ENCODE data around the gene CD99L2.
"Not testable (repeated sequence)": the region's sequence is repeated elsewhere in the genome, so short reads cannot be mapped to it uniquely, and the experiment has no call there.

CD99L2 gene

DNA sequence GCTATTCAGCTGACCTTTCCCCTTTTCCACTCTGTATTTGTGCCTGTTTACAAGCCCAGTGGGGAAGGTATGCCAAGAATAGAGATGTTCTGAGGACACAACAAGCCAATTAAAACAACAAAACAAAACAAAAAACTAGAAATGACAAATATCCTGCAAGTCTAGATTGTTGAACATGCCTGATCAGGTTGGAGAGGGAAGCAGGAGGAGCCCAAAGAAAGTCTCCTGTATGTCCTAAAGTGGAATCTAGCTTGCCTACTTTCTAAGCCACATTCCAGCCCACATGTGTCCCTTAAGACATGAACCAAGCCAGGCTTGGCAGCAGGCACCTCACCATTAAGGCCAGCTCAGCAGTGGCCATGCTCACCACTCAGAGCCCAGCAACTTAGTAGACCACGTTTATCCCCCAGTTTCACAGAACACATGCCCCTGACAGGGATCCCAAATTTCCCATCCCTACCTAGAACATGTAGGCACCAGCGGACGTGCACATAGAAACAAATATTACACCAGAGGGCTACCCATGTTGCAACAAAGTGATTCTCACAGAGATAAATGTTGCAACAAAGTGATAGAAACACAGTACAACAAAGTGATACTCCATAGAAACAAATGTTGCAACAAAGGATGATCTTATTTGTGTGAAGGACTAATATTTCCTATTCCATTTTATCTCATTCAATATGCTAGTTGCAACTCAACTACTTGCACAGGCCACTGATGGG lies 48.3 kb downstream of the CD99L2 start:
- no peak for DNase-seq

DNA sequence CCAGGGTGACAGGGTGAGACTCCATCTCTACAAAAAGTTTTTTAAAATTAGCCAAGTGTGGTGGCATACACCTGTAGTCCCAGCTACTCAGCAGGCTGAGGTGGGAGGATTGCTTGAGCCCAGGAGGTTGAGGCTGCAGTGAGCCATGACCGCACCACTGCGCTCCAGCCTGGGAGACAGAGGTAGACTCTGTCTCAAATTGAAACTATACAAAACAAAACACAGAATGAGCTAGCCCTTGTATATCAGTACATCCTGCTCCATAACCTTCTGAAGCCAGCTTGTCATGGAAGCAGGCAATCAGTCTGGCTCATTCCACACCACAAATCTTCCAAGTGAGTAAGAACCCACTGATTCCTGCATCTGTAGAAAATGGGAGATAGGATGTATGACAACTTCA lies 49.0 kb downstream of the CD99L2 start:
- no peak for DNase-seq

DNA sequence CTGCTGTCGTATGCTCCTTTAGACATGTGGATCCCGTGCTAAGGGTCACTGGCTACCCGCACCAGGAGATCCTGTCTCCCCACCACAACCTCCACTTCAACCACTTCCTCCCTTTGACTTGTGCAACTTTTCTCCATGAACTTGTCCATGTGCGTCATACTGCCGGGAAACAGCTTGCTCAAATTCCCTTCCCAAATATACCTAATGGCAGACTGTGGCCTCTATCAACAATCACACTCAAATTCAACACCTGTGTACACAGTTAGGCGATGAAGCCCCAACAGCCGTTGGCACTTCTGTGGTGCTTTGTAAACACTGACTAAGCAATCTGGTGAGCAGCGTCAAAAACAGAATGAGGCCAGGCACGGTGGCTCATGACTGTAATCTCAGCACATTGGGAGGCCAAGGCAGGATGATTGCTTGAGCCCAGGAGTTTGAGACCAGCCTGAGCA lies 49.5 kb downstream of the CD99L2 start:
- DNase-seq = peak in 1 of 2 donors; percentile 12

DNA sequence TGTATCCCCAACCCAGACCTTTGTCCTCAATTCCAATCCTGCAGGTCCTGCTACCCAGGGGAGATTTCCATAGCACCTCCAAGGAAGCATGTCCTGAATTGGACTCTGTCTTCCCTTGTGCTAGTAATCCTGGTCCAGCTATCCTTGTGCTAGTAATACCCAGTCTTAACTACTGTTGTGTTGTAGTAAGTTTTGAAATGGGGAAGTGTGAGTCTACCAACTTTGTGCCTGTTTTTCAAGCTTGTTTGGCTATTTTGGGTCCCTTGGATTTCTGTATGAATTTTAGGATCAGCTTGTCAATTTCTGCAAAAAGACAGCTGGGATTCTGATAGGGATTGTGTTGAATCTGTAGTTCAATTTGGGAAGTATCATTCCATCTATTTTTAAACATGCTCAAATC lies 51.4 kb downstream of the CD99L2 start:
- DNase-seq = no peak

DNA sequence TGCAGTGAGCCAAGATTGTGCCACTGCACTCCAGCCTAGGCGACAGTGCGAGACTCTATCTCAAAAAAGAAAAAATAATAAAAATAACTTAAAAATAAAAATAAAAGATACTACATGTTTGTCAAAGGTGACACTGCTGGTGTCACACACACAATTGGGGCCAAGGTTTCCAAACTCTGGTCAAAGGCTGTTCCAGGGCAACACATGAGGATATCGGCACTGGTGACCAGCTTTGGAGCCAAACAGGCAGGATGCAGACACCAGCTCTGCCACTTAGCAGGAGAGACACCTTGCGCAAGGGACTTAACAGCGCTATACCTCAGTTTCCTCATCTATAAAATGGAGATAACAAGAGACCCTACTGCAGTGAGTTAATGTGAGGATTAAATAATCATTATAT lies 52.3 kb downstream of the CD99L2 start:
- DNase-seq = no peak

DNA sequence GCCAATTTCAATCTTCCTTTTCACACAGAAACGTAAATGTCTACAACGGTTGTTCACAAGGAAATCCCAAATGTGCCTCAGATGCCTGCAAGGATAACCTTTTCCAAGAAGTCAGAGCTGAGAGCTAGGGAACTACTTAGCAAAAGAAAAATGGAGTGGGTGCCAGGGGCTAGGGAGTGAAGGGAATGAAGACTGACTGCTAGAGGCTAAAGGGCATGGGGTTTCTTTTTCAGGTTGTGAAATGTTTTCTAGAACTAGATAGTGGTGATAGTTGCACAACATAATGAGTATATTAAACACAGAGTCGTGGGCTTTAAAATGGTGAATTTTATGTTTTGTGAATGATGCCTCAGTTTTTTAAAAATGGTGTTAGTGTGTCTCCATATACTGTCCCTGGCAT lies 53.4 kb downstream of the CD99L2 start:
- no peak for DNase-seq

DNA sequence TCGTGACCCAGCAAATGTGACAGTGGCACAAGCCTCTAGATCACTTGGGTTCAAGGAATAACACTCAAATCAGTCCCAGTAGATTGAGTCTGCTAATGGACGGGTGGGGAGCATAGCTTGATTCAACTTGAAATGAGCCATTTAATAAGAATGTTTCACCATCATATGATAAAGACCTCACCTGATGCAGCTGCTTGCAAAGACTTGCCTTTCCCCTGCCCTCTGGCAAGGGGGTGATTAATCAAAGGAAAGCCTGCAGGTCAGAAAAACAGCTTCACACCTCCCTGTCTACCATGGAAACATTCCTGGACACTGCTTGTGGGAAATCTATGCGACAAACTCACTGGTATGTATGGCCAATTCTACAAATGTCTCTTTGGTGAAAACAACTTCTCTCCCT lies 54.5 kb downstream of the CD99L2 start:
- DNase-seq = no peak

DNA sequence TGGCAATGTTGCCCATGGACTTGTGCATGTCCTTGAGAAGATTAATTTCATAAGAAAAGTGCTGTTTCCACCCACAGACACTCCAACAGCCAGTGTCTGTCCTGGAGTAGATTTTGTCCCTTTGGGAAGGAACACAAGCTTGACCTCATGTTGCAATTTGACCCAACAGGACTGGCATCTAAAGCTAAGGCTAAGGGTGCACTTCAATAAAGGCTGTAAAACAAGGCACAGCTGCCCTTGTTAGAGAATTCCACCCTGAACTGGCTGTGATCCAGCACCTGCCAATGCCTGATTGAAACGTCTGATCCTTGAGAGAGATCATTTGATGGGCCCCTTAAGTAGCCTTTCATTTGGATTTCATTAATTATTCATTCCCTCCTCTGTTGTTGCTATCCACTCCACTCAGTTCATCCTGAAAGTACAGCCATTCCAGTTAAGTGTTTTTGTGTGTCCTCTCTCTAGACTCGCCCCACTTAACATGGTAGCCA lies 56.2 kb downstream of the CD99L2 start:
- DNase-seq = no peak

DNA sequence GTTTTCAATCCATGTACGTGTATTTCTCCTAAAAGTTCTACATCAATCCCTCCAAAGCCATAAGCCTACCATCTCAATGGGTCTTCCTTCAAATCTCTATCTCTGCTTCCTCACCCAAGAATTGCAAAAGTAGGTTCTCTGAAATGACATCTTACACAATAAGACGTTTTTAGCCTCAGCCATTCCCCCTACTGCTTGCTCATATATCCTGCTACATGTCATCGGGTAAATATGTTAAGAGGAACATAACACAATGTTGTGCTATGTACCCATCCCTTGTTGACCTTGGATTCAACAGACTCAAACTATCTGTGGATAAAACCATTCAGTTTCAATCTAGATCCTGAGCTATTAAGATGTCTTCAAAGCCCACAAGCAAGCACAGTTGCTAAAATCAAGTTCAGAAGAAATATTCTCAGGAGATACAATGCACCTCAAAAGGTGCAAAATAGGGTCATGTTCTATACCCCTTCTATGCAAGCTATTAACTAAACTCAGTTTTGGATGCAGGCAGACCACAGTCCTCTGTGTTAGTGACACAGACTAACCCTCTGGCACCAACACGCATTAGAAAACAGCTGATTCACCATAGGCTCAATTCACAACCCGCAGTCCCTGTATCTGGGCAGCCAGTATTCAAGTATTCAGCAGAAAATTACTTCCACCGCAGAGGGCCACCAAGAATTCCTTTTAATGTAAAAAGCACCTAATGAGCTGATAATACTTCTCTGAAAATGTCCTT lies 56.8 kb downstream of the CD99L2 start:
- no peak for DNase-seq

DNA sequence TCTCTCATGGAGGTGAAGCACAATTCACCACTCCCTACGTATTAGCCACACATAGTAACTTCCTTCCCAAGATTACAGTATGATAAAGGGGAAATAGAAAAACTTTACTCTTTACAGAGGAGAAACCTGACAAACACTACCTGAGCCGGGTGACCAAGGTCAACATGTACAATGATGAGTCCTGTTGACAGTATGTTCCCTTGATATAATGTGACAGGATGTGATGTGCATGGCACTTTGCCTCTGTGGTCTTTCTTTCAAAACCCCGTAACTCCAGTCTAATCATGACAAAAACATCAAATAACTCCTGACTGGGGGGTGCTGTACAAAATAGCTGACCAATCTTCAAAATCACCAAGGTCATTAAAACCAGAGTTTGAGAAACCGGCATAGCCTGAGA lies 60.6 kb downstream of the CD99L2 start:
- no peak for DNase-seq

DNA sequence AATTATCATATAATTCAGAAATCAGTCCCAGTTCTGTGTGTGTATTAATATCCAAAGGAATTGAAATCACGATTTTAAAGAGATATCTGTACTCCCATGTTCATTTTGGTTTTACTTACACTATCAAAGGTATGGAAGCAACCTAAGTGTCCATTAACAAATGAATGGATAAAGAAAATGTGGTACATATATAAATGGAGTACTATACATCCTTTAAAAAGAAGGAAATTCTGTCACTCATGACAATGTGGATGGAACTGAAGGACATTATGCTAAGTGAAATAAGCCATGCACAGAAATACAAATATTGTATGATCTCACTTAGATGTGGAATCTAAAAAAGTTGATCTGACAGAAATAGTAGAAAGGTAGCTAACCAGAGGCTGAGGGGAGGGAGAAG lies 63.8 kb downstream of the CD99L2 start:
- no peak for DNase-seq

DNA sequence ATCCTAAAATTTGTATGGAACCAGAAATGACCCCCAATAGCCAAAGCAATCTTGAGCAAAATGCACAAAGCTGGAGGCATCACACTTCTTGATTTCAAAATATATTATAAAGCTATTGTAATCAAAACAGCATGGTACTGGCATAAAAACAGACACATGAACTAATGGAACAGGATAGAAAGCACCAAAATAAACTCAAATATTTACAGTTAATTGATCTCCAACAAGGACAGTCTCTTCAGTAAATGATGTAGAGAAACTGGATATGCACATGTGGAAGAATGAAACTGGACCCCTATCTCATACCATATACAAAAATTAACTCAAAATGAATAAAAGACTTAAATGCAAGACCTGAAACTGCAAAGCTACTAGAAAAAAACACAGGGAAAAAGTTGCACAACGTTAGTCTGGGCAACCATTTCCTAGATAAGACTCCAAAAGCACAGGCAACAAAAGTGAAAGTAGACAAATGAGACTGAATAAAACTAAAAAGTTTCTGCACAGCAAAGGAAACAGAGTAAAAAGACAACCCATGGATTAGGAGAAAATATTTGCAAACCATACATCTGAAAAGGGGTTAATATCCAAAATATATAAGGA lies 64.9 kb downstream of the CD99L2 start:
- DNase-seq = no peak

DNA sequence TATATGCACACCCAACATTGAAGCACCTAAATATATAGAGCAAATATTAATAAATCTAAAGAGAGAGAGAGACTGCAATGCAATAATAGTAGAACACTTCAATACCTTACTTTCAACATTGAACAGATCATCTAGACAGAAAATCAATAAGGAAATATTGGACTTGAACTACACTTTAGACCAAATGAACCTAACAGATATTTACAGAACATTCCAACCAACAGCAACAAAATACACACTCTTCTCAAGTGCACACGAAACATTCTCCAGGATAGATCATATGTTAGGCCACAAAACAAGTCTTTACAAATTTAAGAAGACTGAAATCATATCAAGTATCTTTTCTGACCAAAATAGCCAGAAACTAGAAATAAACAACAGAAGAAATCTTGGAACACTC lies 66.6 kb downstream of the CD99L2 start:
- no peak for DNase-seq

DNA sequence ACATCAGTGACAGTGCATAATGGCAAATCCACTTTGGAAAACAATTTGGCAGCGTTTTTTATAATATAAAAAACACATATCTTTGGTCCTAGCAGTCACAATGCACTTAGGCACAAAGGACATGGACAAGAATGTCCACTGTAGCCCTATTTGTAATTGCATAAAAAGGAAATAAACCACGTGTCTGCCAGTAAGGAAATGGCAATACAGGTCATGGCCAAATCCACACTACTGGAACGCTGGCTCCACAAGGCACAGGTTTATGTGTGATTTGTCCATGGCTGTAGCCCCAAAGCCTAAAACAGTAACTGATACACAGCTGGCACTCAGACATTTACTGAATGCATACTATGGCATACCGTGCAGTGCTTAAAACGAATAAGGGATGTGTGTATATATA lies 69.7 kb downstream of the CD99L2 start:
- no peak for DNase-seq

DNA sequence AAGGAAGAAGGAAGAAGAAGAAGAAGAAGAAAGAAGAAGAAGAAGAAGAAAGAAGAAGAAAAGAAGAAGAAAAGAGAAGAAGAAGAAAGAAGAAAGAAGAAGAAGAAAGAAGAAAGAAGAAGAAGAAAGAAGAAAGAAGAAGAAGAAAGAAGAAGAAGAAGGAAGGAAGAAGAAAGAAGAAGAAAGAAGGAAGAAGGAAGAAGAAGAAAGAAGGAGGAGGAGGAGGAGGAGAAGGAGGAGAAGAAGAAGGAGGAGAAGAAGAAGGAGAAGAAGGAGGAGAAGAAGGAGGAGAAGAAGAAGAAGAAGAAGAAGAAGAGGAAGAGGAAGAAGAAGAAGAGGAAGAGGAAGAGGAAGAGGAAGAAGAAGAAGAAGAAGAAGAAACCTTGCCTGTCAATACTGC lies 74.1 kb downstream of the CD99L2 start:
- not testable (repeated sequence) for DNase-seq

DNA sequence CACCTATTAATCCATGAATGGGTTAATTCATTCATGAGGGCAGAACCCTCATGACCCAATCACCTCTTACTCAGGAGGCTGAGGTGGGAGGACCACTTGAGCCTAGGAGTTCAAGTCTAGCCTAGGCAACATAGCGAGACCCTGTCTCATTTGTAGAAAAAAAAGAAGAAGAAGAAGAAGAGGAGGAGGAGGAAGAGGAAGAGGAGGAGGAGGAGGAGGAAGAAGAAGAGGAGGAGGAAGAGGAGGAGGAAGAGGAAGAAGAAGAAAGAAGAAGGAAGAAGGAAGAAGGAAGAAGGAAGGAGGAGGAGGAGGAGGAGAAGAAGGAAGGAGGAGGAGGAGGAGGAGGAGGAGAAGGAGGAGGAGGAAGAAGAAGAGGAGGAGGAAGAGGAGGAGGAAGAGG lies 74.6 kb downstream of the CD99L2 start:
- not testable (repeated sequence) for DNase-seq

DNA sequence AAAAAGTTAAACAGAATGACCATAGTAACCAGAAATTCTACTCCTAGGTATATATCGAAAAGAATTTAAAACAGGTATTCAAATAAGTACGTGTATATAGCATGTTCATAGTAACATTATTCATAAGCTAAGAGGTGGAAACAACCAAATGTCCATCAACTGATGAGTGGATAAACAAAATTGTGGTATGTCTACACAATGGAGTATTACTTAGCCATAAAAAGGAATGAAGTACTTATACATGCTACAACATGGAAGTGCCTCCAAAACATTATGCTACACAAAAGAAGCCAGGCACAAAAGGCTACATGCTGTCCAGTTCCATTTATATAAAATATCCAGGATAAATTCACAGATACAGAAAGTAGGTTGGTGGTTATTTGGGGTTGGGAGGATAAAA lies 76.5 kb downstream of the CD99L2 start:
- DNase-seq = no peak

DNA sequence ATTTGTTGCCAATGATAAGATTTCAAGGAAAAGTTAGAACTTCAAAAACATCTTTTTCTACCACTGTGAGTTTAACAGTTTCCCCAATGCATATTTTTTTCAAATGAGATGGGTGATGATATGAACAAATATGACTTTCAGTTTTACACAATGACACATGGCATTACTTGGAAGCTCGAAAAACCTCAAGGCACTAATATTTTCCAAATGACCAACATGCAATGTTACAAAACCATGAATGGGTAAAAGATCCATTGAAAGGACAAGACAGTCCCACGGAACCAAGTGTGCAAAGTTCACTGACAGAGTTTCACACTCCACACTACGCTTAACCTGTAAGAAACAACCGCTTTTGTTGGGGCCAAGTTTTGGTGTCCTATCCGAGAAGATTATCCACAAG lies 84.5 kb downstream of the CD99L2 start:
- DNase-seq = no peak

DNA sequence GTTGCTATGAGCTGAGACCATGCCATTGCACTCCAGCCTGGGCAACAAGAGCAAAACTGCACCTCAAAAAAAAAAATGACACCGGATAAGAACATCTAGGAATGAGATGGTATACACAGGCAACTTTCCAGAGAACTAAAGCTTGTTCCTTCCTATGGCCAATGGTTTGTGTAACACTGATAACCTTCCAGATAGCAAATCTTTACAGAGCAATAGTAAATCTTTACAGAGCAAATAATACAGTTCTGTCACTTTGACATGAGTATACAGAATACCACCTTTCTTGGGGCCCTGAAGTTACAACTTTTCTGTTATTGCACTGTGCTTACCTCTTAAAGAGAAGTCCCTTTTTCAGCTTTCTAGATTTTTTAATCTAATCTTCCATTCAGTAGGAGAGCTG lies 91.6 kb downstream of the CD99L2 start:
- no peak for DNase-seq

DNA sequence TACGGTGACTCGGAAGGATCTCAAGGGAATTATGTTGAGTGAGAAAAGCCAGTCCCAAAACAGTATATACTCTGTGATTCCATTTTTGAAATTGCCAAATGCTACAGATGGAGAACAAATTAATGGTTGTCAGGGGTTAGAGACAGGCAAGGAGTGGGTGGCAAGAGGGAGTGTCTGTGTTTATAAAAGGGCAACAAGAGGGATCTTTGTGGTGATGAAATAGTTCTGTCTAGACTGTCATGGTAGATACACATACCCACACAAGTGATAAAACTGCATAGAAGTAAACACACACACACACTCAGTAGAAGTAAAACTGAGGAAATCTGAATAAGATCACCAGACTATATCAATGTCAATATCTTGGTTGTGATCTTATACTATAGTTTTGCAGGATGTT lies 92.7 kb downstream of the CD99L2 start:
- no peak for DNase-seq

DNA sequence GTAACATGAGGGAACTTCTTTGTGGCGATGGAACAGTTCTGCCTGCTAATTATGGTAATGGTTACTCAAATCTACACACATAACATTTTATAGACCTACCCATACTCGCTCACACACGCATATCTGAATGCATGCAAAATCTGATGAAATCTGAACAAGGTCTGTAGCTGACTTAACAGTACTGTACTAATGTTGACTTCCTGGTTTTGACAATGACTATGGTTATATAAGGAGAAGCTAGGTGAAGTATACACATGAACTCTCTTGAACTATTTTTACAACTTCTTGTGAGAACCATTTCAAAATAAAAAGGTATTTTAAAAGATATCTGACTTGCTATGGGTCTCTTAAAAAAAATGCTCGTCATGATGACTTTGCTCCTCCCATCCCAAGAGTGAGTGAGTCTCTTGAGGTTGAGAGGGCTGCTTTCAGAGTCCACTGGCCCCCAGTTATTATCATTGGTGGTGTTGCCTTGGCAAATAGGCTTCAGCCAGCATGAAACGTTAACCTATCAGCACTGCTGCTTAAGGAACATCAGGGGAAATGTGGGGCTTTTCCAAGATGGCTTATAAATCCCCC lies 105.4 kb downstream of the CD99L2 start:
- DNase-seq = no peak

DNA sequence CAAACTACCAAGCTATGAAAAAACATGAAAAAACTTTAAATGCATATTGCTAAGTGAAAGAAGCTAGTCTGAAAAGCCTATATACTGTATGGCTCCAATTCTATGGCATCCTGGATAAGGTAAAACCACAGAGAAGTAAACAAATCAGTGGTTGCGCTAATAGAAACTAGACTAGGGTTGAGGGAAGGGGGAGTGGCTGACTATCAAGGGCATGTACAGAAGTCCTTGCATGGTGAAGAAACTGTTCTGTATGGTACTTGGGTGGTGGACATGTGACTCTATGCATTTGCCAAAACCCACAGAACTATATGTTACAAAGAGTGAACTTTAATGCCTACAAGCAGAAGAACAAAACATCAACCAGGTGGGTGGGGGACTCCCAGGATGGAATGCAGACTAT lies 108.4 kb downstream of the CD99L2 start:
- DNase-seq = no peak

DNA sequence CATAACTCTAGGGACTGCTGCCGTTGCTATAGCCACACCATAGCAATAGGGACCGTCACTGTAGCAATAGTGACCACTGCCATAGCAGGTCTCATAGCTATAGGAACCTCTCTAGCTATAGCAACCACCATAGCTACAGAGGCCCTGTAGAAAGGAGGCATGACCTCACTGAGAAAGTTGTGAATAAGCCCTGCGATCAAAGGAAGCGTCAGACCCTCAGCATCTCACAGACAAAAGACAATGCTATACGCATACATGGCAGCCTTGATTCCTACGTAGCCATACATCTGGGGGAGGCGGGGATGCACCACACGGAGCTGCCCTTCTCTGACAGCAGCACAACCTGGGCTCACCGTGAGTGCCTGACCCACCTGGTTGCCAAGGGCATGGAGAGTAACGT lies 116.8 kb downstream of the CD99L2 start:
- DNase-seq = no peak

DNA sequence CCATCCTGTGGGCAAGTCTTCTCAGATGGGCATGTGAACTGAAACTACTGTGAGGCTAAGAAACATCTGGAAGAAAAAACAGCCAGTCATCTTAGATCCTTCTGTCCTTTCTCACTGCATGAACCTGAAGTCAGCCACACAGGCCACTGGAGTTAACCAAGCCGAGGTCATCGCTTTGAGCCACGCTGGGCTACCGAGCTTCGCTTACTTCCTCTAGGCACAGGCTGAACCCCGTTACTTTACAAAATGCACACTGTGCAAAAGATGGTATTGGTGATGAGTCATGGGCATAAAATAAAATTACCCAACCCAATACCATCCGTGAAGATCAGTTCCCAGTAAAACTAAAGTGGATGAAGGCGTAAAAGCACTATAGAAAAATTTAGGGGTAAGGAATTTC lies 119.1 kb downstream of the CD99L2 start:
- no peak for DNase-seq

Data from CD4-positive, alpha-beta T cell treated with Interferon alpha-2 for 1 hour (primary cell).